Posterior vena cava (tissue), 2 donors: ENCODE measurements around the gene MRPL53. TPM values are rescaled to one million over a fixed set of nuclear protein-coding genes. Genes with fewer than 3 reads are reported as not detected.
"Not testable (repeated sequence)": the region's sequence is repeated elsewhere in the genome, so short reads cannot be mapped to it uniquely, and the experiment has no call there.

Source experiments
- DNase-seq: peaks from one replicate; pipeline ENCODE4 v3.0.0-alpha.2; 2020; ENCODE audit warnings: low spot score
- intact Hi-C, 2 donors: fragments of 100-400 bp; cut with DNase I; formaldehyde crosslinking; loops; one replicate each; pipeline versions ENCODE4 v1.14.1 to v1.14.2; 2022 to 2023
- total RNA-seq, 2 donors: library from RNA; stranded (reverse); fragmentation: NEBNext Ultra II Directional; extraction: Animal tissue kit (Norgen Biotek cat#: 25700); gene quantifications; one replicate each; pipeline ENCODE4 v1.2.1, GENCODE V29; 2021
- donor health status: DM: yes; HTN: yes; CAD: no.
- donor health status: DM: yes; HTN: yes; CAD: no.

The MRPL53 gene
- total RNA-seq, 2 donors from 2014 or later: 47.1 to 53.2 TPM

DNA sequence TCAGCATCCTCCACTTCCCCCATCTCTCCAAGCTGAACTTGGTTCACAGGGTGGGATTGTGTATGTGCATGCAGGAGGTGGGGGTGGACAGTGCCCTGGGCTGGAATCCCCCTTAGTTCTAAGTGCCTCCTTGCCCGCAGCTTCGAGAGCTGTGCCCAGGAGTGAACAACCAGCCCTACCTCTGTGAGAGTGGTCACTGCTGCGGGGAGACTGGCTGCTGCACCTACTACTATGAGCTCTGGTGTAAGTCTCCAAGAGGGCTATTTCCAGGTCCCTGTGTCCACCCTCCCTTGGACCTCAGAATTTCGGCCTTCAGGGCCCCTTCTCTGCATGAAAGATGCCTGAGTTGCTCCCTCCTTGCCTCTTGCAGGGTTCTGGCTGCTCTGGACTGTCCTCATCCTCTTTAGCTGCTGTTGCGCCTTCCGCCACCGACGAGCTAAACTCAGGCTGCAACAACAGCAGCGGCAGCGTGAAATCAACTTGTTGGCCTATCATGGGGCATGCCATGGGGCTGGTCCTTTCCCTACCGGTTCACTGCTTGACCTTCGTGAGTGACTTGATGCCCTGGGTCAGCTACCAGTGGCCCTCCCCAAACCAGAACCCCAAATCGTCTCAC, 12.9 kb downstream of the MRPL53 start:
- peak; percentile 70 for DNase-seq
- intact Hi-C loops: not testable (repeated sequence)

DNA sequence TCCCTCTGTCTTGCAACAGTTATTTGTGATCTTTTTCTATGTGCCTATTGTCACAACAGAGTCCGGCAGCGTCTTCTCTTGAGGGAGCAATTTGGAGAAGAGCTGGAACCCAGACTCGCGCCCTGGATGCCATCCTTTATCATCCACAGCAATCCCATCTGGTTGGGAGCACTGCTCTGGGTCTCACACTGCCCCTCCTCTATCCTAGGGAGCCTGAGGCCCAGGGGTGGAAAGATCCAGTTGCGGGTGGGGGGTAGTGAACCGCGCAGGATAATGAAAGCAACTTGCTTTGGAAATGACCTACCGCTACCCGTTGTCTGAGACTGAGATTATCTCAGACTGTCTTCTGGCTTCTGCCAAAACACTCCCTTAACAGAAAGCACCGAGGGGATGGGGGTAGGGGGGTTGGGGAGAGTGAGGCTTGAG, 13.5 kb downstream of the MRPL53 start:
- intact Hi-C loops: no loop called here
- peak; percentile 63 for DNase-seq

DNA sequence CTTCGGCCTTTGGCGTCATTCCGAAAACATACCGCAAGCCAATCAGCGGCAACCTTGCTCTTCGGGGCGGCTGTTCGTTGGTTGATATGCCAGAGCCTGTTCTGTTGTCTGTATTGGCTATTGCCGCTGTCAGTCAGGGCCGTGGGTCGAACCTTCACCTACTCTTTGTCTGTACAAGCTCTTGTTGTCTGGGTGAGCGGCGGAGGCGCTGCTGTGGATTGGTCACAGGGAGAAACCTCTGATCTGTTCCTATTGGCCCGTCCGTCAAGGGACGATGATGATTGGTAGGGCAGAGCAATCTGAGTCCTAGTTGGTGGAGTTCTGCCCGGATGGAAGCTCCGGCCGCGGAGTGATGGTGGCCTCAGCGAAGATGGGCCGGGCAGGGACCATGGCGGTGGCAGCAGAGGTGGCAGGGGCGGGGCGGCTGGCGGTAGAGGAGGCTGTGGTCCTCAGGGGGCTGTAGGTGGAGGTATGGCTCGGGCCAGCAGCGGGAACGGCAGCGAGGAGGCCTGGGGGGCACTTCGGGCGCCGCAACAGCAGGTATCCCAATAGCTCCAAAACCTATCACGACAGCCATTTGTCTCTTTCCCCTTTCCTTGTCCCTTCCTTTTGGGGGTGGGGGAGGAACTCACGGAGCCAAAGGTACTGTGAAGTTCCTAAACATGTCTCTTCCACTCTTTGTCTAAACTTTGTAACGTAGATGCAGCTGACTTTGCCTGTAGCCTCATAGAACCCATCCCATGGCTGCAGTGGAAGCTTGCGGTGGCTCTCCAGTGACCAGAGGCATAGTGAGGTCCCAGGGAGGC, 14.1 kb downstream of the MRPL53 start, which contains the start of gene WBP1:
TSS of gene WBP1 (plus strand) at position 307 of the 806 bp plus-strand sequence. CDS start at position 472, 165 bp downstream.
- DNase-seq: peak; percentile 100
- intact Hi-C loops: no loop called here

DNA sequence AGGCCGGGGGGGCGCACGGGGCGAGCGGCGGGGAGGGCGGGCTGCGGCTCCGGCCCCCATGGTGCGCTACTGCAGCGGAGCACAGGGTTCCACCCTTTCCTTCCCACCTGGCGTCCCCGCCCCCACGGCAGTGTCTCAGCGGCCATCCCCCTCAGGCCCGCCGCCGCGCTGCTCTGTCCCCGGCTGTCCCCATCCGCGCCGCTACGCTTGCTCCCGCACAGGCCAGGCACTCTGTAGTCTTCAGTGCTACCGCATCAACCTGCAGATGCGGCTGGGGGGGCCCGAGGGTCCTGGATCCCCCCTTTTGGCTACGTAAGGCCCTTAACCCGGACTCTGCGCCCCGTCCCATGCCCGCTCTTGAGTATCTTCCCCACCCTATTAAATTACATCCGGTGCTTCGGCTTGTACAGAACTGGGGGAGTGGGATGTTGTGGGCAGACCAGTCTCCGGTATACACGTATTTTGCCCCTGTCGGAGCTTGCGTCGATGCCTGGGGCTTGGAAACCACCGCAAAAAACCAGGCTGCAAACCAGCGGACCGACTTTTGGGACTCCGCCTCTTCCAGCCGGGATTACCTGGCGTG, 14.8 kb downstream of the MRPL53 start:
- peak; percentile 90 for DNase-seq
- intact Hi-C loops: no loop called here

DNA sequence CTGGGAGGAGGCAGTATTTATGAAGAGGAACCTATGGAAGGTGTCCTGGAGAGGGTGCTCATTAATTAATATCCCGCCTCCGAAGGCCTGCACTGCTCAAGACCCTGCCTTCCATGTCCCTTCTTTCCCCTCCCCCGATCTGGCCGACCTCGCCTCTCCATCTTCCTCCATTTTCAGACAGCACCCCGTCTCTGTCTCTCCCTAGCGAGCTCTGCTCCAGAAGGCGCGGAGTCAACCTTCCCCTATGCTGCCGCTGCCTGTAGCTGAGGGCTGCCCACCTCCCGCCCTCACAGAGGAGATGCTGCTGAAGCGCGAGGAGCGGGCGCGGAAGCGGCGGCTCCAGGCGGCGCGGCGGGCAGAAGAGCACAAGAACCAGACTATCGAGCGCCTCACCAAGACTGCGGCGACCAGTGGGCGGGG, 15.3 kb downstream of the MRPL53 start:
- intact Hi-C loops: no loop called here
- DNase-seq: no peak

DNA sequence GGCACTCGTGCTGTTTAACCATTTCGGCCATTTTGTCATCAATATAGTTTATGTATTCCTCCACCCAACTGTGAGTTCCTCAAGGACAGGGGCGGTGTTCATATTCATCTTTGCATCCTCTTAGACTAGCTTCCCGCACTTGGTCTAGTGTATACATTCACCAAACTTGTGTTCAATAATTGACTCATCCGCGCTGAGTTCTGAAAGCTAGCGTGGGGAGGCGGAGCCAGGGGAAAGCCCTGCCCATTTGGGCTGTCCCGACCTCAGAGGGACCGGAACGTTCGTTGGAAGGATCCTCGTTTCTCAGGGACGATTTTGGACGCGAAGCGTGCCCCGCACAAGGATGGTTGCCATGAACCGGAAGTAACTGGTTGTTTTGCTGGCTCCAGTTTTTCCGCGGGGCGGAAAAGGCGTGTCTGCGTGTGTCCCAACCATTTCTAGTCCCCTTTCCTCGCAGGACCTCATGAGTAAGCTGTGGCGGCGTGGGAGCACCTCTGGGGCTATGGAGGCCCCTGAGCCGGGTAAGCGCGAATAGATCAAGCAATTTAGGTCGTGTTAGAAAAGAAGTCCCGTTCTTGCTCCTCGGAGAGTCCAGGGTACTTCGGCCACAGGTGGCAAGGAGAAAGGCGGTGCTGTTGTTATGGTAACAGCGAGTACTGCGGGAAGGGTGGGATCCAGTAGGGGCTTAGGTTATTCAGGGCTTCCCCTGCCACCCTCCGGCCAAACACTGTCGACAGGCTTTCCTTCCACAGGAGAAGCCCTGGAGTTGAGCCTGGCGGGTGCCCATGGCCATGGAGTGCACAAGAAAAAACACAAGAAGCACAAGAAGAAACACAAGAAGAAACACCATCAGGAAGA, 17.6 kb downstream of the MRPL53 start, which contains the start of gene INO80B:
TSS of gene INO80B (plus strand) at position 434 of the 858 bp plus-strand sequence. CDS start at position 464, 30 bp downstream.
- peak; percentile 98 for DNase-seq
- intact Hi-C loops: no loop called here

DNA sequence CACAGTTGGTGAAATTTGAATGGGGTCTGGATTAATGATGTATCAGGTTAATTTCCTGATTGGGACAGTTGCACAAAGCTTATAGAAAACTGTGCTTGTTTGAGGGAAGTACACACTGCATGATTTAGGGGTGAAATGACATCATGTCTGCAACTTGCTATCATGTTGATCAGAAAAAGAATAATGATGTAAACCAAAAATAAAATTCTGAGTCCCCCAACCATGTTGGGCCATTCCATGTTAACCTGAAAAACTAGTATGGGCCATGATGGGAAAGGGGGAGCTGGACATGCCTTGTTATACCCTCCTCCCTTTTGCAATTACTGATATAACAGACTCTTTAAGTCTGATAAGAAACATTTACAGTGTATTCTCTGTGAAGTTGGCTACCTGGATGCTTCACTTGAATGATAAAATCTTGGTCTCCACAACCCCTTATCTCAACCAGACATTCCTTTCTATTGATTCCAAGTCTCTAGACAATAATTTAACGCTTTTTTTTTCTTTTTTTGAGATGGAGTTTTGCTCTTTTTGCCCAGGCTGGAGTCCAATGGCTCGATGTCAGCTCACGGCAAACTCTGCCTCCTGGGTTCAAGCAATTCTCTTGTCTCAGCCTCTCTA, 21.8 kb downstream of the MRPL53 start:
- intact Hi-C loops: loop anchor here in 1 of 2 donors (1.0 kb wide), 1 partner anchor 21 kb away; no protein-coding TSS in a partner anchor
- DNase-seq: no peak

DNA sequence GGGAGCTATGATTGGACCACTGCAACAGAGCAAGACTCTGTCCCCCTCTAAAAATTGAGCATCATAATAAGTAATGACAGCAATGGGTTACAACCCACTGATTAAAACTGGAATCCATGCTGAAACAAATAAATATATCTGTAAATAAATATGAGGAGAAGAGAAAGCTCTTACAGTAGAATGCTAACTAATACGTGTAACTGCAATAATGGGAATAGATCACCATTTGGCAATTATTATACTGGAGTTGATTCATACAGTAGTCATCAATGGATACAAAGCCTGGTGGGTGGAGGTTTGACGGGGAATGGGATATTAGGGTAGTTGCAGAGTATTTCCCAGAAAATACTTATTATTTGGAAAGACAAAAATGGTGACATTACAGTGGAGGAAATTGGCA, 23.7 kb downstream of the MRPL53 start:
- no peak for DNase-seq
- intact Hi-C loops: no loop called here

DNA sequence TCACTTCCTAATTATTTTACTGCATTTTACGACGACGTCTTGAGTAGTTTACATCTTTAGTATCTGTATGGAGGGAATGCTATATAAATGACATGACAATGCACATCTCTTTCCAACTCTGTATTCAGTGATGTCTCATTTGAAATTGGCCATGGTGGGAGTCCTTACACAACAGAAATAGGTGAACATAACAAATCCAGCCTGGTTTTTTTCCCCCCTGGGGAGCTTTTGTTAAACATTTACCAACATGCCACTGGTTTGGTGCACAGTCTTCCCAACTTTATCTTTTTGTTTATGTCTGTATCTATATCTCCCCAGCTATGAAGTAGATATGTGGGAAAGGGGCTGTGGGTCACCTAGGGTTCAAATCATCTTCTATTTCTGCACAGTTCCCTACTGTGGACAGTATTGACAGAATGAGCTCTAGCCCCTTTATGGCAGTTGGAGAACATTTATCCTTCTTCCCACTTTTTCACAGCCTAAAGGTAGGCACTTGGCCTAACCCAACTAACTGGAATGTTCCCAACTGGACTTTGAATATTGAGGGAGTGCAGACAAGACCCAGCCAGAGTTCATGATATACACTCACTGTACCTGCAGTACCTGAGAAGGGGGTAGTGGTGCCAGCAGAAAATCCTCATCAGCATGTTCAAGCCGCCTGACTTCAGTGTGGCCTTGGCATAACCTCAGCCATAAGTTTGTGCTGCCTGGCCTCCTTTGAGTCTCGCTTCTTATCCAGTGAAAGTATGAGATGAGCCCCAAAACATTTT, 25.1 kb downstream of the MRPL53 start:
- DNase-seq: no peak
- intact Hi-C loops: no loop called here

DNA sequence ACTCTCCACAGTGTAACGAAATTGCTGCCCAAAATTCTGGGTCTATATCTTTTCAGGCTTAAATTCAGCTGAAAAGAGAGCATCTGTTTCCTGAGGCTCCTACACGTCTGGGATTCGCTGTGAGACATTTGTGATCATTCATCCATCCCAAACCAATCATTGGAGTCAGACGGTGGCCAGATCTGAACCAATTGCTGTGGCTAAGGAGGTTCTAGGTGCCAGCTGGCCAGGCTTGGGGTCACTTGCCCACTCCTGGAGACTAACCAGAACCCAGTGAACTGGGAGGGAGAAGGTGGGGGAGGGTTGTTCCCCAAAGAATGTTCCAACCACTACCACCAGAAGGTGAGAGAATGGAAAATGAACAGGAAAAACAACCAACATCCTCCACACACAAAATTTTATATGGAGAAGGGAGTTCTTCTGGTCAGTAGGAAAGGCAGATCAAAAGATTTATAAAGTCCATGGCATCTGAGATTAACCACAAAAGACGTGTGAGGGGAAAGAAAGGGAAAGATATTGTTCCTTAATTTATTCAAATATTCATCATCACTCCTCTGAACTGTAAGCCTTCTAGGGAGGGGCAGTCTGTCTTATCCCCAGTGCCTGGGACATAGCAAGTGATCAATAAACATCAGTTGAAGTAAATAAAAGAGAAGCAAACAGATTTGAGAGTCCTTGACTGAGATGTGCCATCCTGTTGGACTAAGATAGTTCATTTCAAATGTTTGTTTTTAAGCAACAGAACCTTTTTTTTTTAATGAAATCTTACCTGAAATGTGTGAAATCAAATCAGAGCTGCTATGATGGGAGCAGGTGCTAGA, 27.8 kb downstream of the MRPL53 start:
- no peak for DNase-seq
- intact Hi-C loops: no loop called here

DNA sequence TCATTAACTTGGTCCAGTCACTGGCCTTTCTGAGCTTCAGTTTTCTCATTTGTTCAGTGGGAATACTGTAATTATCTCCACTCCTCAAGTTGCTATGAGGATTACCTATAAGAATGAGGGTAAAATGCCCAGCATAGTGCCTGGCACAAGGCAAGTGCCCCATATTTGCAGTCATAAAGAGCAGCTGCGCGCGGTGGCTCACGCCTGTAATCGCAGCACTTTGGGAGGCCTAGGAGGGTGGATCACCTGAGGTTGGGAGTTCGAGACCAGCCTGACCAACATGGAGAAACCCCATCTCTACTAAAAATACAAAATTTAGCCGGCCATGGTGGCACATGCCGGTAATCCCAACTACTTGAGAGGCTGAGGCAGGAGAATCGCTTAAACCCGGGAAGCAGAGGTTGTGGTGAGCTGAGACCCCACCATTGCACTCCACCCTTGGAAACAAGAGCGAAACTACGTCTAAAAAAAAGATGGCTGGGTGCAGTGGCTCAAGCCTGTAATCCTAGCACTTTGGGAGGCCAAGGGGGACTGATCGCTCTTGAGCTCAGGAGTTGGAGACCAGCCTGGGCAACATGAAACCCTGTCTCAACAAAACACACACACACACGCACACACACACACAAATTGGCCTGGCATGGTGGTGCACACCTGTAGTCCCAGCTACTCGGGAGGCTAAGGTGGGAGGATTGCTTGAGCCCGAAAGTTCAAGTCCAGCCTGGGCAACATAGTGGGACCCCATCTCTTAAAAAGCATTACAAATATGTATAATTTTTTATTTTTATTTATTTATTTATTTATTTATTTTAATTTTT, 29.8 kb downstream of the MRPL53 start:
- intact Hi-C loops, DNase-seq: not testable (repeated sequence)

DNA sequence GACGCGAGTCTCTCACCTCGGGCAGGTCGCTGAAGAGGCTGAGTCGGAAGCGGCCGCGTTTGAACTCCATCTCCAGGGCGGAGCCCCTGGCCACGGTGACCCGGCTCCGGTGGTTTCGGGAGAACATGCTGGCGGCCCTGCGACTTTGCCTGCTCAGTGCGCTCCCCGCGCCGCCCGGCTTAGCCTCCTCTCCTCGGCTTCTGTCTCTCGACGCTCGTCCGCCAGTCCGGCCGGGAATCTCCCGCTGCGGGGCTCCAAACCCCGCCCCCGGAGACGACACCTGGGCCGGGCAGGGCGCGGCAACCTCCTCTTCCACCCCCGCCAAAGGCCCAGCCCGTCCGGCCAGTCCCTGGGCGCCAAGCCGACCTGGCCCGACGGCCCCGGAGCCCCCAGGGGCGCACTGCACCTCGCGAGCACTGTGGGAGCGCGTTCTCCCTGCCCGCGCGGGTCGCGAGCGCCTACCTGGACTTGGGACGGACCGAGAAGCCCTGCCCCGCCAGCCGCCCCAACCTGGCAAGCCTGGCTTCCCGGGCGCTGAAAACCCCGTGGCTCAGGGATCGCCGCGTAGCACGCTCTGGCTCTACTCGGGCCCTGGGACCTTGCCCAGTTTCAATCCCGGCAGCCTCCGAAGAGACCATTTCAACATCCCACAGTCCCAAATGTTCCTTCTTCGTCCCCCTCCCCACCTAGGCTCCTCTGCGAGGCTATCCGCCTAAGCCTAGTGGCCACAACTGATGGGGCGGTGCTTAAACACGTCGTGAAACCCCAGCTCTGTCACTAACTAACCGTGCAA, 30.6 kb downstream of the MRPL53 start, which contains the start of gene RTKN:
TSS of gene RTKN (minus strand) at position 248 of the 793 bp plus-strand sequence. CDS start at position 127, 121 bp downstream.
- no peak for DNase-seq
- intact Hi-C loops: no loop called here

DNA sequence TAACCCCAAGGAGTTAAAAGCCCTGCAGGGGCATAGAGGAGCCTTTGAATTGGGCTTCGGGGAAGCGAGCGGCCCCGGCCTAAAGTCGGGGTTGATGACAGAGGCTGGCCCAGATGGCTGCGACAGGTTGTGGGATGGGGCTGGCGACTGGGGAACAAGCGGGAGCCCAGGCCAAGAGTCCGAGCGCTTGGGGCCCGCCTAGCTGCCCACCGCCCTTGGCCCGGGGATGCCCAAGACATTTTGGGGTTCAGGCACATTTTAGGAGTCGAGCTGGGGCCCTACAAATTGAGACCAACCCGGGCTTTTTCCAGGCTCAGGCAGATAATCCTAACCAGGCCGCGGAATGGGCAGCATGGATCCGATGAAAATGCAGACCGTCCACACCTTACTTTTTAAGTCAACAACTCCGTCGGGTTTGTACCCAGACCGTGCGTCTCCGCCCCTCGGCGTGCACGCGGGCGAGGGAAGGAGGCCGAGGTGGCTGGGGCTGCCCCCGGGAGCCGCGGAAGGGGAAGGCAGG, 31.2 kb downstream of the MRPL53 start:
- intact Hi-C loops: no loop called here
- DNase-seq: no peak

DNA sequence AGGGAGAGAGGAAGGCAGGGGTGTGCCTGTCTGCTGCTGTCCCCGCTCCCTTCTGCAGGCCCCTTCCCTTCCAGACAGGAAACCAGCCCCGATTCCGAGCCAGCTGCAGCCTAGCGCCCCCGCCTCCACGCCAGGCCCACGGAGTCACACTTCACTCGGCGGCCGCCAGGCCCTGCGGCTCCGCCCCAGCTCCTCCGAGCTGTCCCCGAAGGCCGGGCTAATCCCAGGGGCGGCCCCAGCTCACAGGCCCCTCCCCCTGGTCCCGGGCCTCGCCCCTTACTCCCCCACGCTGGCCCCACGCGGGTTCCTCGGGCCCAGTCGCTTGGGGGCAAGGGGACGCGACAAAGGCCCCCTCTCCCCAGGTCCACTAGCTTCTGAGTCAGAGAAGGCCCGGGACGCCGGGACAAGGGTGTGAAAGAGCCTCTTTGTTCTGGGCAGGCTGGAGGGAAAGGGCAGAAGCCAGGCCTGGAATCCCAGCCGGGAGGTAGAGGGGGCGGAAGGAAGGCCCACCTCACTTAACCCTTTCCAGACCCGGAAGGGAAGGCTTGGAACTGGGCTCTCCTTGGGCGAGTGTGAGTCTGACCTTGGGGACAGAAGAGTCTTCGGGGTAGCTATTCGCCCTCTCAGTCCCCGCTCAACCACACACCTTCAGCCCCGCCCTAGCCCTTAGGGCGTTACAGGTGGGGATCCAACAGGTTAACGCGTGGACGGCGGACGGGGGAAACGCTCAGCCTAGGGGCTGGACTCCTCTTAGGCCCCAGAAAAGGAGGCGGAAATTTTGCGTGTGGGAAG, 31.9 kb downstream of the MRPL53 start:
- intact Hi-C loops: no loop called here
- peak; percentile 96 for DNase-seq
